ENCODE measurements around the gene ACACA. TPM values are rescaled to one million over a fixed set of nuclear protein-coding genes. Genes with fewer than 3 reads are reported as not detected.

The ACACA gene
- total RNA-seq, 4 donors from 2014 or later, result 40.5 to 64.1 (median 51.8) TPM

- H3K36me3 ChIP-seq, result peaks cover 4 to 79% of the 10 kb centered on the region in 2 donors
- no peak overlapping the region for H3K27ac ChIP-seq
- H3K27me3 ChIP-seq, result no peaks in the 10 kb centered on the region
- no peaks in the 10 kb centered on the region for H3K9me3 ChIP-seq
- H3K4me3 ChIP-seq, result no peak overlapping the region
- H3K4me1 ChIP-seq, result no peaks in the 10 kb centered on the region
- 86 to 88% methylated on average over 1 of the region's 1 CpG for WGBS, 2 donors (ENCODE audit: low coverage in 1 of 2)
- ATAC-seq, result no peak
- TF ChIP-seq CTCF (IDR thresholded peaks at IDR 0.05) (no peak), POLR2AphosphoS5 (IDR thresholded peaks at IDR 0.05) (no peak), POLR2A (IDR thresholded peaks at IDR 0.05) (no peak), EP300 (IDR thresholded peaks at IDR 0.05) (no peak)
Measured at GRCh38 chr17:37207103-37207502, 199.5 kb downstream of the ACACA start.

- Histone ChIP-seq H3K36me3 (peaks cover 4 to 84% of the 10 kb centered on the region in 2 donors), H3K27ac (no peak overlapping the region), H3K27me3 (no peaks in the 10 kb centered on the region), H3K9me3 (no peaks in the 10 kb centered on the region), H3K4me1 (no peaks in the 10 kb centered on the region), H3K4me3 (no peak overlapping the region)
- ATAC-seq, result no peak
- TF ChIP-seq CTCF (IDR thresholded peaks at IDR 0.05) (no peak), POLR2AphosphoS5 (IDR thresholded peaks at IDR 0.05) (no peak), POLR2A (IDR thresholded peaks at IDR 0.05) (no peak), EP300 (IDR thresholded peaks at IDR 0.05) (no peak)
Measured at GRCh38 chr17:37206299-37206698, 200.3 kb downstream of the ACACA start.

- ATAC-seq, result no peak
- TF ChIP-seq POLR2A (IDR thresholded peaks at IDR 0.05) (no peak), CTCF (IDR thresholded peaks at IDR 0.05) (no peak), POLR2AphosphoS5 (IDR thresholded peaks at IDR 0.05) (no peak), EP300 (IDR thresholded peaks at IDR 0.05) (no peak)
- H3K27me3 ChIP-seq, result no peaks in the 10 kb centered on the region
- H3K27ac ChIP-seq, result no peak overlapping the region
- 92 to 94% methylated on average over 2 of the region's 2 CpGs for WGBS, 2 donors (ENCODE audit: low coverage in 1 of 2)
- H3K4me3 ChIP-seq, result no peak overlapping the region
- no peaks in the 10 kb centered on the region for H3K4me1 ChIP-seq
- no peaks in the 10 kb centered on the region for H3K9me3 ChIP-seq
- H3K36me3 ChIP-seq, result peaks cover 0 to 67% of the 10 kb centered on the region in 2 donors
Measured at GRCh38 chr17:37200497-37200896, 206.1 kb downstream of the ACACA start.

GRCh38 chr17:37197336-37197735 lies 209.3 kb downstream of the ACACA start:
- H3K36me3 ChIP-seq, result peaks cover 0 to 46% of the 10 kb centered on the region in 2 donors
- H3K27me3 ChIP-seq, result no peaks in the 10 kb centered on the region
- TF ChIP-seq POLR2AphosphoS5 (IDR thresholded peaks at IDR 0.05), result no peak
- TF ChIP-seq POLR2A (IDR thresholded peaks at IDR 0.05), result no peak
- TF ChIP-seq CTCF (IDR thresholded peaks at IDR 0.05), result no peak
- no peaks in the 10 kb centered on the region for H3K4me1 ChIP-seq
- 59% methylated on average over 2 of the region's 2 CpGs; no CpG with 5 or more reads in 1 of the 2 donors for WGBS, 2 donors (ENCODE audit: low coverage in 1 of 2)
- ATAC-seq, result no peak
- no peaks in the 10 kb centered on the region for H3K9me3 ChIP-seq
- H3K27ac ChIP-seq, result no peak overlapping the region
- no peak overlapping the region for H3K4me3 ChIP-seq

GRCh38 chr17:37194208-37194607 lies 212.4 kb downstream of the ACACA start:
- peaks cover 0 to 49% of the 10 kb centered on the region in 2 donors for H3K36me3 ChIP-seq
- ATAC-seq, result no peak
- no peaks in the 10 kb centered on the region for H3K27me3 ChIP-seq
- H3K9me3 ChIP-seq, result no peaks in the 10 kb centered on the region
- H3K4me3 ChIP-seq, result no peak overlapping the region
- H3K27ac ChIP-seq, result no peak overlapping the region
- WGBS, 2 donors (ENCODE audit: low coverage in 1 of 2), result 100% methylated on average over 1 of the region's 1 CpG
- no peaks in the 10 kb centered on the region for H3K4me1 ChIP-seq
- TF ChIP-seq POLR2A (IDR thresholded peaks at IDR 0.05) (no peak), EP300 (IDR thresholded peaks at IDR 0.05) (no peak), POLR2AphosphoS5 (IDR thresholded peaks at IDR 0.05) (no peak)
